Gastroesophageal sphincter (tissue), 4 donors: Measurements from ENCODE around the gene MVB12B. TPM values are rescaled to one million over a fixed set of nuclear protein-coding genes. Genes with fewer than 3 reads are reported as not detected.

Source experiments
- ATAC-seq: fragments of 150-250 bp; one replicate; pipeline ENCODE4 v1.9.1; 2016; ENCODE audit warnings: mild to moderate bottlenecking, moderate library complexity
- H3K27ac ChIP-seq, 4 donors: fragments of 200-600 bp; sonication (generic) in 3 of 4; 1 replicate in 3 of 4; 2 replicates in 1 of 4; pipeline ENCODE4 v1.5.1; 2016 to 2019
- H3K27me3 ChIP-seq: fragments of 200-600 bp; sonication (generic); one replicate; pipeline ENCODE4 v1.5.1; 2019
- H3K36me3 ChIP-seq, 2 donors: fragments of 200-600 bp; sonication (generic); one replicate each; pipeline ENCODE4 v1.5.1; 2019; ENCODE audit warnings: control low read depth in 1 of 2
- H3K4me1 ChIP-seq, 3 donors: fragments of 200-600 bp; sonication (generic); 1 replicate in 2 of 3; 2 replicates in 1 of 3; pipeline ENCODE4 v1.5.1; 2016 to 2019; ENCODE audit warnings: control low read depth in 2 of 3
- H3K4me3 ChIP-seq, 2 donors: fragments of 200-600 bp; sonication (generic); one replicate each; pipeline ENCODE4 v1.5.1; 2019; ENCODE audit warnings: mild to moderate bottlenecking in 1 of 2, moderate library complexity in 1 of 2
- H3K9me3 ChIP-seq, 3 donors: fragments of 200-600 bp; sonication (generic); one replicate each; pipeline ENCODE4 v1.5.1; 2017 to 2019; ENCODE audit warnings: control low read depth in 2 of 3
- EP300 ChIP-seq: sonication (generic); formaldehyde crosslinking; IDR thresholded peaks from one replicate; pipeline ENCODE4 v1.6.1; 2017; ENCODE audit warnings: antibody characterized with exemption, mild to moderate bottlenecking
- POLR2A ChIP-seq, 2 donors: fragments of 450-650 bp; IDR thresholded peaks; one replicate each; pipeline ENCODE4 v1.6.1; 2017; ENCODE audit warnings: antibody characterized with exemption in 2 of 2, mild to moderate bottlenecking in 2 of 2, moderate library complexity in 1 of 2
- POLR2AphosphoS5 ChIP-seq: sonication (generic); formaldehyde crosslinking; IDR thresholded peaks from one replicate; pipeline ENCODE4 v1.6.1; 2017; ENCODE audit warnings: antibody characterized with exemption
- WGBS, 2 donors: methylation state at CpG; one replicate each; pipeline ENCODE4 v1.1.5; 2018; ENCODE audit warnings: low coverage in 1 of 2; 5-methylcytosine and 5-hydroxymethylcytosine counted together
- total RNA-seq, 4 donors: library from RNA; depleted of rRNA; stranded (reverse); fragments of >200 nt; gene quantifications; one replicate each; pipeline ENCODE4 v1.1.0, GENCODE V29; 2016
- TF ChIP-seq, protein P1 (sequence below), 4 experiments: fragments of 200-600 bp in 2 of 4; fragments of 450-650 bp in 2 of 4; sonication (generic) in 1 of 4; IDR thresholded peaks; one replicate each; pipeline ENCODE4 v1.5.1; 2017 to 2019; ENCODE audit warnings: antibody characterized with exemption in 4 of 4, mild to moderate bottlenecking in 2 of 4, moderate library complexity in 2 of 4

The MVB12B gene
- total RNA-seq, 4 donors from 2014 or later: 12.0 to 25.2 (median 15.9) TPM

GRCh38 chr9:126420135-126420534 is 93.5 kb downstream of the MVB12B start:
- 90 to 94% methylated on average over 3 to 6 of the region's 7 CpGs for WGBS, 2 donors
- no peak for TF ChIP-seq EP300
- H3K4me3 ChIP-seq: no peak overlapping the region
- no peaks in the 10 kb centered on the region for H3K27me3 ChIP-seq
- no peak overlapping the region for H3K27ac ChIP-seq
- H3K36me3 ChIP-seq: peaks cover 0 to 54% of the 10 kb centered on the region in 2 donors
- H3K4me1 ChIP-seq: peaks cover 0 to 23% (median 0%) of the 10 kb centered on the region in 3 donors
- H3K9me3 ChIP-seq: no peaks in the 10 kb centered on the region
- no peak for ATAC-seq

- 80 to 81% methylated on average over 3 to 9 of the region's 17 CpGs for WGBS, 2 donors
- H3K9me3 ChIP-seq: no peaks in the 10 kb centered on the region
- TF ChIP-seq, protein P1, sequence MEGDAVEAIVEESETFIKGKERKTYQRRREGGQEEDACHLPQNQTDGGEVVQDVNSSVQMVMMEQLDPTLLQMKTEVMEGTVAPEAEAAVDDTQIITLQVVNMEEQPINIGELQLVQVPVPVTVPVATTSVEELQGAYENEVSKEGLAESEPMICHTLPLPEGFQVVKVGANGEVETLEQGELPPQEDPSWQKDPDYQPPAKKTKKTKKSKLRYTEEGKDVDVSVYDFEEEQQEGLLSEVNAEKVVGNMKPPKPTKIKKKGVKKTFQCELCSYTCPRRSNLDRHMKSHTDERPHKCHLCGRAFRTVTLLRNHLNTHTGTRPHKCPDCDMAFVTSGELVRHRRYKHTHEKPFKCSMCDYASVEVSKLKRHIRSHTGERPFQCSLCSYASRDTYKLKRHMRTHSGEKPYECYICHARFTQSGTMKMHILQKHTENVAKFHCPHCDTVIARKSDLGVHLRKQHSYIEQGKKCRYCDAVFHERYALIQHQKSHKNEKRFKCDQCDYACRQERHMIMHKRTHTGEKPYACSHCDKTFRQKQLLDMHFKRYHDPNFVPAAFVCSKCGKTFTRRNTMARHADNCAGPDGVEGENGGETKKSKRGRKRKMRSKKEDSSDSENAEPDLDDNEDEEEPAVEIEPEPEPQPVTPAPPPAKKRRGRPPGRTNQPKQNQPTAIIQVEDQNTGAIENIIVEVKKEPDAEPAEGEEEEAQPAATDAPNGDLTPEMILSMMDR (IDR thresholded peaks at IDR 0.05): no peak
- TF ChIP-seq POLR2AphosphoS5: no peak
- no peak for TF ChIP-seq POLR2A (IDR thresholded peaks at IDR 0.05)
- no peak for TF ChIP-seq EP300
- H3K27me3 ChIP-seq: no peaks in the 10 kb centered on the region
- H3K4me1 ChIP-seq: peaks cover 0 to 23% (median 0%) of the 10 kb centered on the region in 3 donors
- H3K4me3 ChIP-seq: no peak overlapping the region
- no peak for ATAC-seq
- peaks cover 0 to 58% of the 10 kb centered on the region in 2 donors for H3K36me3 ChIP-seq
- no peak overlapping the region for H3K27ac ChIP-seq
Observed at GRCh38 chr9:126420643-126421564, 94.3 kb downstream of the MVB12B start.

- no peak for ATAC-seq
- peaks cover 0 to 23% (median 0%) of the 10 kb centered on the region in 3 donors for H3K4me1 ChIP-seq
- H3K36me3 ChIP-seq: peaks cover 0 to 52% of the 10 kb centered on the region in 2 donors
- no peak overlapping the region for H3K4me3 ChIP-seq
- no peak for TF ChIP-seq POLR2A (IDR thresholded peaks at IDR 0.05)
- no peak for TF ChIP-seq POLR2AphosphoS5
- TF ChIP-seq, protein P1 (IDR thresholded peaks at IDR 0.05): no peak
- H3K27me3 ChIP-seq: no peaks in the 10 kb centered on the region
- H3K9me3 ChIP-seq: no peaks in the 10 kb centered on the region
- WGBS, 2 donors: 86% methylated on average over 14 to 21 of the region's 25 CpGs
- no peak overlapping the region for H3K27ac ChIP-seq
Observed at GRCh38 chr9:126421567-126422428, 95.2 kb downstream of the MVB12B start.

DNA sequence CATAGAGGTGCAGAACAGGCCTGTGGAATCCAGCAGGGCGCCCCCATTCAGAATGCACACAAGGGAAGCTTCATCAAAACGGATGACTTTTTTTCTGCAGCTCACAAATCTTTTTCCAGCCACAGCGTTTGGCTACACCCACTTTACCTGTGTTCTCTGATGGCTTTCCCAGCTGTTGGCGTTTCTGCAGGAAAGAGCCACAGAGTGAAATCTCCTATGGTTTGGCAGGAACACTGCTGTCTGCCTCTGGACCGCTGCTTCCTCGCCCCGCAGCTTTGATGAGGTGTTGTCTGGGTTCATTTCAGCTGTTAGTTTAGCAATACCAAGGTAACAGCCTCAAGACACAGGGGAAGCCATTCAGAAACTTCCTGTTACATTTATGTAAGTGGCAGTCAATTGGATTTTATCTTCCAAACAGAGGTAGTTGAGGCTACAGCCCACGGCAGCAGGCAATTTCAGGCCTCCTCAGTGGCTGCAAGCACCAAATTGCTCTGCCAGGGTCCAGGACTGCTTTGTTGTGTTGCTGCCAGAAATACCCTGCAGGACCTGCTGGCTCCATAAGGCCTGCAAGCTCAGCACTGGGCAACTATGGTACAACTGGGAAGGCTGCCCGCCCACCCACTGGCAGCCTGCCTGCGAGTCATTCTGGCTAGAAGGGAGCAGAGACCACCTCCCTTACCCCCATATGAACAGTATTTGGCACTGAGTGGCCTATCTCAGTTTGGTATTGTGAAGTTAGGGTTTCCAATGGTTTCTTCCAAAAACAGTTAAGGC is 96.7 kb downstream of the MVB12B start:
- H3K27ac ChIP-seq: no peak overlapping the region
- H3K9me3 ChIP-seq: no peaks in the 10 kb centered on the region
- TF ChIP-seq POLR2A (IDR thresholded peaks at IDR 0.05) (no peak), POLR2AphosphoS5 (no peak), EP300 (no peak)
- TF ChIP-seq, protein P1 (IDR thresholded peaks at IDR 0.05): no peak
- no peaks in the 10 kb centered on the region for H3K27me3 ChIP-seq
- H3K36me3 ChIP-seq: peaks cover 0 to 49% of the 10 kb centered on the region in 2 donors
- WGBS, 2 donors: 50 to 100% methylated on average over 1 to 2 of the region's 10 CpGs
- no peak overlapping the region for H3K4me3 ChIP-seq
- ATAC-seq: no peak
- peaks cover 0 to 23% (median 0%) of the 10 kb centered on the region in 3 donors for H3K4me1 ChIP-seq

DNA sequence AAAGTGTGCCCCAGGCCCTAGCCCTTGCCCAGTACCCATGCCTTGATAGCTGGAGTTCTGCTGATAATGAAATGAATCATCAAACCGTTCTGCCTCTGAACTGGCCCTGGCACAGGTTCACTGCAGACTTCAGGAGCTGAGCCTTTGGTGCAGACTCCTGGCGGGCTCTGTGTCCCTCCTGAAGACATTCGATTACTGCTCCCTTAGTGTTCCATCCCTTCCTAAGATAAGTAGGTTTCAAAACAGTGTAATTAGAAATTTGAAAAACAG is 97.2 kb downstream of the MVB12B start:
- Histone ChIP-seq H3K36me3 (peaks cover 0 to 49% of the 10 kb centered on the region in 2 donors), H3K27ac (no peak overlapping the region), H3K4me1 (peaks cover 0 to 23% (median 0%) of the 10 kb centered on the region in 3 donors), H3K9me3 (no peaks in the 10 kb centered on the region), H3K27me3 (no peaks in the 10 kb centered on the region), H3K4me3 (no peak overlapping the region)
- TF ChIP-seq POLR2A (IDR thresholded peaks at IDR 0.05): no peak
- no peak for TF ChIP-seq EP300
- no peak for TF ChIP-seq POLR2AphosphoS5
- TF ChIP-seq, protein P1 (IDR thresholded peaks at IDR 0.05): no peak
- ATAC-seq: no peak
- 69% methylated on average over 3 of the region's 3 CpGs; no CpG with 5 or more reads in 1 of the 2 donors for WGBS, 2 donors
